G401 (cell line): ENCODE results near the gene ESRRA. TPM values are rescaled to one million over a fixed set of nuclear protein-coding genes. Genes with fewer than 3 reads are reported as not detected.
"Not testable (repeated sequence)": the region's sequence is repeated elsewhere in the genome, so short reads cannot be mapped to it uniquely, and the experiment has no call there.

Source experiments
- DNase-seq: peaks from one replicate; pipeline ENCODE4 v3.0.0-alpha.2; 2015; ENCODE audit warnings: low spot score
- in situ Hi-C: cut with HindIII; loops from 2 replicates; pipeline ENCODE4 v1.10.0; 2016; ENCODE audit warnings: low sequenced_read_pairs, mixed read lengths
- total RNA-seq: library from RNA; depleted of rRNA; stranded (reverse); fragments of >200 nt; shearing (Covaris generic); gene quantifications from 2 replicates; pipeline ENCODE4 v1.2.3, GENCODE V29; 2014

Gene ESRRA
- total RNA-seq, 1 experiment from 2014 or later = 42.0 TPM

- in situ Hi-C loops = no loop called here
- peak; percentile 94 for DNase-seq
Observed at GRCh38 chr11:64304316-64305072, 830 bp upstream of the ESRRA start.

GRCh38 chr11:64305691-64306562 is 603 bp downstream of the ESRRA start:
- DNase-seq = peak; percentile 58
- in situ Hi-C loops = no loop called here

- in situ Hi-C loops = no loop called here
- DNase-seq = no peak
Observed at GRCh38 chr11:64306563-64306875, 1.2 kb downstream of the ESRRA start.

GRCh38 chr11:64306876-64307622 is 1.7 kb downstream of the ESRRA start:
- DNase-seq = peak; percentile 35
- in situ Hi-C loops = no loop called here

- DNase-seq, in situ Hi-C loops: not testable (repeated sequence)
Observed at GRCh38 chr11:64307795-64308194, 2.5 kb downstream of the ESRRA start.

GRCh38 chr11:64312947-64313346 is 7.6 kb downstream of the ESRRA start:
- in situ Hi-C loops = no loop called here
- DNase-seq = no peak

- in situ Hi-C loops = no loop called here
- no peak for DNase-seq
Observed at GRCh38 chr11:64313491-64314145, 8.3 kb downstream of the ESRRA start.

- in situ Hi-C loops = no loop called here
- no peak for DNase-seq
Observed at GRCh38 chr11:64314146-64314804, 9.0 kb downstream of the ESRRA start.

GRCh38 chr11:64314805-64315561 is 9.7 kb downstream of the ESRRA start:
- in situ Hi-C loops = no loop called here
- DNase-seq = no peak

GRCh38 chr11:64315667-64316526 is 10.6 kb downstream of the ESRRA start:
- in situ Hi-C loops, DNase-seq: not testable (repeated sequence)

GRCh38 chr11:64316672-64317324 is 11.5 kb downstream of the ESRRA start:
- peak; percentile 55 for DNase-seq
- in situ Hi-C loops = no loop called here

- in situ Hi-C loops = no loop called here
- DNase-seq = peak; percentile 99
Observed at GRCh38 chr11:64317325-64317960, 12.1 kb downstream of the ESRRA start, which contains the start of gene TRMT112. Gene TRMT112 (minus strand): TSS chr11:64317559. CDS start chr11:64317526, 33 bp downstream.

- DNase-seq = peak; percentile 97
- in situ Hi-C loops = no loop called here
Observed at GRCh38 chr11:64317961-64318765, 12.8 kb downstream of the ESRRA start, which contains the start of gene PRDX5. Gene PRDX5 (plus strand): TSS chr11:64318121. CDS start chr11:64318216, 95 bp downstream.

- peak; percentile 29 for DNase-seq
- in situ Hi-C loops = no loop called here
Observed at GRCh38 chr11:64318766-64319761, 13.7 kb downstream of the ESRRA start.
